Activated CD4-positive, alpha-beta memory T cell treated with anti-CD3 and anti-CD28 coated beads for 36 hours (primary cell): ENCODE data around the gene ATRNL1. TPM values are rescaled to one million over a fixed set of nuclear protein-coding genes. Genes with fewer than 3 reads are reported as not detected.
"Not testable (repeated sequence)": the region's sequence is repeated elsewhere in the genome, so short reads cannot be mapped to it uniquely, and the experiment has no call there.

Experiments used
- CTCF ChIA-PET: fragments of 350-600 bp; sonication (Branson Sonifier 250); formaldehyde crosslinking; loops from one replicate; lab custom pipeline; 2021; ENCODE audit warnings: antibody characterized with exemption, inconsistent platforms; lab: Charles Lee
- POLR2A ChIA-PET: fragments of 350-600 bp; sonication (Branson Sonifier 250); formaldehyde crosslinking; loops from one replicate; lab custom pipeline; 2021; ENCODE audit warnings: antibody characterized with exemption; lab: Charles Lee
- DNase-seq: peaks from one replicate; pipeline ENCODE4 v3.0.0-alpha.2; 2020
- H3K27ac Mint-ChIP-seq: one replicate; pipeline ENCODE4 v1.8.0; 2021; ENCODE audit warnings: mixed read lengths
- H3K27me3 Mint-ChIP-seq: one replicate; pipeline ENCODE4 v1.8.0; 2021; ENCODE audit warnings: mixed read lengths
- H3K36me3 Mint-ChIP-seq: one replicate; pipeline ENCODE4 v1.8.0; 2021; ENCODE audit warnings: mixed read lengths
- H3K4me1 Mint-ChIP-seq: one replicate; pipeline ENCODE4 v1.8.0; 2021; ENCODE audit warnings: low read depth, mixed read lengths
- H3K4me3 Mint-ChIP-seq: one replicate; pipeline ENCODE4 v1.8.0; 2021; ENCODE audit warnings: mild to moderate bottlenecking, mixed read lengths
- H3K9me3 Mint-ChIP-seq: one replicate; pipeline ENCODE4 v1.8.0; 2021; ENCODE audit warnings: mixed read lengths
- intact Hi-C: fragments of 100-400 bp; cut with micrococcal nuclease; formaldehyde crosslinking; loops from one replicate; pipeline ENCODE4 v1.15.1; 2023
- total RNA-seq, 2 experiments: library from RNA; stranded (reverse); gene quantifications; one replicate each; pipeline ENCODE4 v1.2.3, GENCODE V29; 2021

Gene ATRNL1
- total RNA-seq, 2 experiments from 2014 or later: 0.12 to 0.17 TPM

- CTCF ChIA-PET: no interaction called here
- H3K27ac Mint-ChIP-seq: no peak overlapping the region
Observed at GRCh38 chr10:115093776-115094408, 727 bp downstream of the ATRNL1 start.

GRCh38 chr10:115094416-115095140 is 1.4 kb downstream of the ATRNL1 start:
- no peaks in the 10 kb centered on the region for H3K9me3 Mint-ChIP-seq
- CTCF ChIA-PET: no interaction called here
- H3K4me1 Mint-ChIP-seq: peaks cover 10% of the 10 kb centered on the region
- no peaks in the 10 kb centered on the region for H3K36me3 Mint-ChIP-seq
- intact Hi-C loops: loop anchor here (10.0 kb wide), 1 partner anchor 220 kb away; no protein-coding TSS in a partner anchor
- peaks cover 39% of the 10 kb centered on the region for H3K27me3 Mint-ChIP-seq
- no peak overlapping the region for H3K27ac Mint-ChIP-seq
- peak overlapping the region; percentile 54 for H3K4me3 Mint-ChIP-seq
- POLR2A ChIA-PET: no interaction called here
- no peak for DNase-seq

More at GRCh38 chr10:115093776-115094408, 727 bp downstream of the ATRNL1 start:
- intact Hi-C loops: loop anchor here (1.0 to 10.0 kb wide), 2 partner anchors 156 to 219 kb away; partner anchors contain the start of gene TRUB1
- Mint-ChIP-seq H3K27me3 (peaks cover 38% of the 10 kb centered on the region), H3K4me3 (peak overlapping the region; percentile 54), H3K36me3 (no peaks in the 10 kb centered on the region), H3K4me1 (peaks cover 10% of the 10 kb centered on the region), H3K9me3 (no peaks in the 10 kb centered on the region)
- peak; percentile 24 for DNase-seq
- POLR2A ChIA-PET: no interaction called here

- no peaks in the 10 kb centered on the region for H3K9me3 Mint-ChIP-seq
- intact Hi-C loops: loop anchor here (10.0 kb wide), 1 partner anchor 221 kb away; no protein-coding TSS in a partner anchor
- H3K27ac Mint-ChIP-seq: no peak overlapping the region
- no peak overlapping the region for H3K4me3 Mint-ChIP-seq
- H3K4me1 Mint-ChIP-seq: peaks cover 10% of the 10 kb centered on the region
- no peaks in the 10 kb centered on the region for H3K36me3 Mint-ChIP-seq
- DNase-seq: no peak
- POLR2A ChIA-PET: no interaction called here
- CTCF ChIA-PET: interaction anchor here (0.6 kb wide), 1 partner anchor 219 kb away, joined by 3 read pairs; no protein-coding TSS in a partner anchor
- H3K27me3 Mint-ChIP-seq: peaks cover 39% of the 10 kb centered on the region
Observed at GRCh38 chr10:115095758-115096157, 2.6 kb downstream of the ATRNL1 start.

GRCh38 chr10:115103700-115104099 is 10.5 kb downstream of the ATRNL1 start:
- Mint-ChIP-seq H3K27ac (no peak overlapping the region), H3K4me3 (no peak overlapping the region), H3K27me3 (peaks cover 13% of the 10 kb centered on the region), H3K9me3 (peaks cover 15% of the 10 kb centered on the region), H3K4me1 (no peaks in the 10 kb centered on the region), H3K36me3 (no peaks in the 10 kb centered on the region)
- CTCF ChIA-PET: no interaction called here
- no peak for DNase-seq
- POLR2A ChIA-PET: no interaction called here
- intact Hi-C loops: no loop called here

GRCh38 chr10:115105411-115105810 is 12.2 kb downstream of the ATRNL1 start:
- DNase-seq, CTCF ChIA-PET, intact Hi-C loops, H3K4me3 Mint-ChIP-seq, H3K4me1 Mint-ChIP-seq, POLR2A ChIA-PET, H3K27ac Mint-ChIP-seq, H3K36me3 Mint-ChIP-seq: not testable (repeated sequence)
- Mint-ChIP-seq H3K27me3 (peaks cover 15% of the 10 kb centered on the region), H3K9me3 (peaks cover 15% of the 10 kb centered on the region)

GRCh38 chr10:115107830-115108229 is 14.7 kb downstream of the ATRNL1 start:
- DNase-seq: no peak
- Mint-ChIP-seq H3K27ac (no peak overlapping the region), H3K4me1 (no peaks in the 10 kb centered on the region), H3K36me3 (no peaks in the 10 kb centered on the region), H3K27me3 (peaks cover 19% of the 10 kb centered on the region), H3K9me3 (peaks cover 15% of the 10 kb centered on the region), H3K4me3 (no peak overlapping the region)
- CTCF ChIA-PET: no interaction called here
- POLR2A ChIA-PET: no interaction called here
- intact Hi-C loops: no loop called here

- ChIA-PET CTCF (no interaction called here), POLR2A (no interaction called here)
- Mint-ChIP-seq H3K36me3 (no peaks in the 10 kb centered on the region), H3K9me3 (peaks cover 2% of the 10 kb centered on the region), H3K4me3 (no peak overlapping the region), H3K4me1 (no peaks in the 10 kb centered on the region), H3K27me3 (peaks cover 11% of the 10 kb centered on the region), H3K27ac (no peak overlapping the region)
- DNase-seq: no peak
- intact Hi-C loops: no loop called here
Observed at GRCh38 chr10:115117301-115117700, 24.1 kb downstream of the ATRNL1 start.

- DNase-seq: no peak
- no peak overlapping the region for H3K27ac Mint-ChIP-seq
- no peak overlapping the region for H3K4me3 Mint-ChIP-seq
- no peaks in the 10 kb centered on the region for H3K36me3 Mint-ChIP-seq
- H3K27me3 Mint-ChIP-seq: peaks cover 9% of the 10 kb centered on the region
- H3K4me1 Mint-ChIP-seq: no peaks in the 10 kb centered on the region
- ChIA-PET CTCF (no interaction called here), POLR2A (no interaction called here)
- intact Hi-C loops: no loop called here
- peaks cover under 1% of the 10 kb centered on the region for H3K9me3 Mint-ChIP-seq
Observed at GRCh38 chr10:115118346-115118745, 25.2 kb downstream of the ATRNL1 start.

GRCh38 chr10:115125505-115125904 is 32.3 kb downstream of the ATRNL1 start:
- POLR2A ChIA-PET: no interaction called here
- Mint-ChIP-seq H3K4me3 (no peak overlapping the region), H3K9me3 (no peaks in the 10 kb centered on the region), H3K27ac (no peak overlapping the region), H3K36me3 (no peaks in the 10 kb centered on the region), H3K27me3 (no peaks in the 10 kb centered on the region), H3K4me1 (no peaks in the 10 kb centered on the region)
- CTCF ChIA-PET: no interaction called here
- intact Hi-C loops: loop anchor here (5.0 kb wide), 1 partner anchor 823 kb away; no protein-coding TSS in a partner anchor
- no peak for DNase-seq

GRCh38 chr10:115129752-115130151 is 36.6 kb downstream of the ATRNL1 start:
- Mint-ChIP-seq H3K4me3 (no peak overlapping the region), H3K27ac (no peak overlapping the region), H3K4me1 (no peaks in the 10 kb centered on the region), H3K27me3 (peaks cover 9% of the 10 kb centered on the region), H3K9me3 (no peaks in the 10 kb centered on the region), H3K36me3 (no peaks in the 10 kb centered on the region)
- intact Hi-C loops: loop anchor here (1.0 to 5.0 kb wide), 2 partner anchors 252 to 827 kb away; no protein-coding TSS in a partner anchor
- ChIA-PET CTCF (interaction anchor here (0.8 to 4.5 kb wide), 8 partner anchors 10 to 1027 kb away, joined by 3 to 55 read pairs (median 4); partner anchors contain the start of gene FHIP2A), POLR2A (no interaction called here)
- DNase-seq: no peak

- no peaks in the 10 kb centered on the region for H3K36me3 Mint-ChIP-seq
- POLR2A ChIA-PET: no interaction called here
- H3K9me3 Mint-ChIP-seq: no peaks in the 10 kb centered on the region
- H3K27me3 Mint-ChIP-seq: peaks cover 9% of the 10 kb centered on the region
- intact Hi-C loops: no loop called here
- H3K4me1 Mint-ChIP-seq: no peaks in the 10 kb centered on the region
- DNase-seq: no peak
- CTCF ChIA-PET: no interaction called here
- no peak overlapping the region for H3K27ac Mint-ChIP-seq
- H3K4me3 Mint-ChIP-seq: no peak overlapping the region
Observed at GRCh38 chr10:115136616-115137015, 43.5 kb downstream of the ATRNL1 start.

- Mint-ChIP-seq H3K4me1 (no peaks in the 10 kb centered on the region), H3K27ac (no peak overlapping the region), H3K36me3 (no peaks in the 10 kb centered on the region), H3K4me3 (no peak overlapping the region), H3K27me3 (no peaks in the 10 kb centered on the region), H3K9me3 (no peaks in the 10 kb centered on the region)
- ChIA-PET POLR2A (no interaction called here), CTCF (no interaction called here)
- no peak for DNase-seq
- intact Hi-C loops: no loop called here
Observed at GRCh38 chr10:115141254-115141653, 48.1 kb downstream of the ATRNL1 start.
